Breast epithelium (tissue), 3 donors: ENCODE results near the gene TUBA1A.
"Not testable (repeated sequence)": the region's sequence is repeated elsewhere in the genome, so short reads cannot be mapped to it uniquely, and the experiment has no call there.

Experiments
- CTCF ChIP-seq, 3 donors: fragments of 450-650 bp; IDR thresholded peaks; one replicate each; pipeline ENCODE4 v1.5.1; 2016 to 2017; ENCODE audit warnings: antibody characterized with exemption in 3 of 3, mild to moderate bottlenecking in 3 of 3, moderate library complexity in 3 of 3
- POLR2AphosphoS5 ChIP-seq, 3 donors: sonication (generic); formaldehyde crosslinking; IDR thresholded peaks; one replicate each; pipeline ENCODE4 v1.6.1; 2017; ENCODE audit warnings: antibody characterized with exemption in 3 of 3

GRCh38 chr12:49210703-49211102, 21.8 kb upstream of the TUBA1A start:
- TF ChIP-seq POLR2AphosphoS5, CTCF (IDR thresholded peaks at IDR 0.05): not testable (repeated sequence)
